ENCODE measurements around the gene OR2AT4. TPM values are rescaled to one million over a fixed set of nuclear protein-coding genes. Genes with fewer than 3 reads are reported as not detected.
"Not testable (repeated sequence)": the region's sequence is repeated elsewhere in the genome, so short reads cannot be mapped to it uniquely, and the experiment has no call there.

Gene OR2AT4
- total and polyA plus RNA-seq, 4 experiments from 2014 or later: not detected

GRCh38 chr11:75126564-75126963 lies 29.9 kb upstream of the OR2AT4 start:
- DNase-seq: no peak
- POLR2A ChIA-PET (ENCODE audit: partially characterized antibody): no interaction called here
- Histone ChIP-seq H3K36me3 (ENCODE audit: insufficient read depth, low read length) (no peaks in the 10 kb centered on the region), H3K4me1 (ENCODE audit: insufficient read depth, low read length) (no peaks in the 10 kb centered on the region), H3K27me3 (ENCODE audit: insufficient read depth, low read length) (no peaks in the 10 kb centered on the region), H3K27ac (ENCODE audit: low read depth, low read length) (no peak overlapping the region), H3K9me3 (ENCODE audit: control insufficient read depth in 1 of 2, low read length in 2 of 2) (no peaks in the 10 kb centered on the region), H3K4me3 (ENCODE audit: low read length in 2 of 2) (no peak overlapping the region)
- no peaks in the 10 kb centered on the region for H3K4me1 Mint-ChIP-seq
- H3K27me3 Mint-ChIP-seq: peaks cover 19 to 27% of the 10 kb centered on the region in 2 donors
- no peak overlapping the region for H3K4me3 Mint-ChIP-seq
- no peak overlapping the region for H3K27ac Mint-ChIP-seq
- CTCF ChIA-PET (ENCODE audit: partially characterized antibody): interaction anchor here (1.7 kb wide), 1 partner anchor 77 kb away, joined by 4 read pairs; no protein-coding TSS in a partner anchor
- peaks cover 0 to 9% (median 0%) of the 10 kb centered on the region in 8 donors for H3K9me3 Mint-ChIP-seq
- H3K36me3 Mint-ChIP-seq: no peaks in the 10 kb centered on the region
- intact Hi-C loops (cut with micrococcal nuclease): no loop called here

- ChIA-PET POLR2A (ENCODE audit: partially characterized antibody) (no interaction called here), CTCF (ENCODE audit: partially characterized antibody) (interaction anchor here (0.6 to 1.2 kb wide), 2 partner anchors 12 to 21 kb away, joined by 3 to 6 read pairs; no protein-coding TSS in a partner anchor)
- H3K9me3 ChIP-seq (ENCODE audit: control insufficient read depth in 1 of 2, low read length in 2 of 2): peaks cover 0 to 4% of the 10 kb centered on the region in 2 donors
- Mint-ChIP-seq H3K4me1 (no peaks in the 10 kb centered on the region), H3K27ac (no peak overlapping the region), H3K9me3 (peaks cover 0 to 28% (median 16%) of the 10 kb centered on the region in 8 donors), H3K27me3 (peaks cover 23 to 26% of the 10 kb centered on the region in 2 donors), H3K4me3 (no peak overlapping the region), H3K36me3 (peaks cover 0 to 10% of the 10 kb centered on the region in 2 donors)
- no peaks in the 10 kb centered on the region for H3K27me3 ChIP-seq (ENCODE audit: insufficient read depth, low read length)
- no peaks in the 10 kb centered on the region for H3K36me3 ChIP-seq (ENCODE audit: insufficient read depth, low read length)
- no peak for DNase-seq
- no peaks in the 10 kb centered on the region for H3K4me1 ChIP-seq (ENCODE audit: insufficient read depth, low read length)
- intact Hi-C loops (cut with micrococcal nuclease): no loop called here
- no peak overlapping the region for H3K4me3 ChIP-seq (ENCODE audit: low read length in 2 of 2)
- no peak overlapping the region for H3K27ac ChIP-seq (ENCODE audit: low read depth, low read length)
Observed at GRCh38 chr11:75118577-75118976, 21.9 kb upstream of the OR2AT4 start.

- CTCF ChIA-PET (ENCODE audit: partially characterized antibody): no interaction called here
- POLR2A ChIA-PET (ENCODE audit: partially characterized antibody): no interaction called here
- H3K9me3 Mint-ChIP-seq: peaks cover 0 to 60% (median 32%) of the 10 kb centered on the region in 8 donors
Observed at GRCh38 chr11:75114465-75114864, 17.8 kb upstream of the OR2AT4 start.

GRCh38 chr11:75113030-75113429 lies 16.4 kb upstream of the OR2AT4 start:
- Mint-ChIP-seq H3K9me3 (peaks cover 0 to 55% (median 31%) of the 10 kb centered on the region in 8 donors), H3K4me1 (no peaks in the 10 kb centered on the region), H3K27me3 (peaks cover 14 to 15% of the 10 kb centered on the region in 2 donors)

More at GRCh38 chr11:75114465-75114864, 17.8 kb upstream of the OR2AT4 start:
- intact Hi-C loops (cut with micrococcal nuclease): no loop called here
- no peaks in the 10 kb centered on the region for H3K36me3 ChIP-seq (ENCODE audit: insufficient read depth, low read length)
- peaks cover 0 to 4% of the 10 kb centered on the region in 2 donors for H3K9me3 ChIP-seq (ENCODE audit: control insufficient read depth in 1 of 2, low read length in 2 of 2)
- no peaks in the 10 kb centered on the region for H3K27me3 ChIP-seq (ENCODE audit: insufficient read depth, low read length)
- H3K27me3 Mint-ChIP-seq: peaks cover 17 to 24% of the 10 kb centered on the region in 2 donors
- no peaks in the 10 kb centered on the region for H3K4me1 Mint-ChIP-seq
- H3K4me3 ChIP-seq (ENCODE audit: low read length in 2 of 2): no peak overlapping the region
- no peak overlapping the region for H3K27ac Mint-ChIP-seq
- H3K4me3 Mint-ChIP-seq: no peak overlapping the region
- H3K27ac ChIP-seq (ENCODE audit: low read depth, low read length): no peak overlapping the region
- peaks cover 2 to 10% of the 10 kb centered on the region in 2 donors for H3K36me3 Mint-ChIP-seq
- no peak for DNase-seq
- H3K4me1 ChIP-seq (ENCODE audit: insufficient read depth, low read length): no peaks in the 10 kb centered on the region

GRCh38 chr11:75112200-75112599 lies 15.5 kb upstream of the OR2AT4 start:
- POLR2A ChIA-PET (ENCODE audit: partially characterized antibody): no interaction called here

More at GRCh38 chr11:75113030-75113429, 16.4 kb upstream of the OR2AT4 start:
- DNase-seq: no peak
- Mint-ChIP-seq H3K27ac (no peak overlapping the region), H3K36me3 (peaks cover 2 to 10% of the 10 kb centered on the region in 2 donors), H3K4me3 (no peak overlapping the region)
- H3K36me3 ChIP-seq (ENCODE audit: insufficient read depth, low read length): no peaks in the 10 kb centered on the region
- H3K27me3 ChIP-seq (ENCODE audit: insufficient read depth, low read length): no peaks in the 10 kb centered on the region
- H3K4me3 ChIP-seq (ENCODE audit: low read length in 2 of 2): no peak overlapping the region
- ChIA-PET POLR2A (ENCODE audit: partially characterized antibody) (no interaction called here), CTCF (ENCODE audit: partially characterized antibody) (no interaction called here)
- H3K4me1 ChIP-seq (ENCODE audit: insufficient read depth, low read length): no peaks in the 10 kb centered on the region
- H3K9me3 ChIP-seq (ENCODE audit: control insufficient read depth in 1 of 2, low read length in 2 of 2): no peaks in the 10 kb centered on the region
- no peak overlapping the region for H3K27ac ChIP-seq (ENCODE audit: low read depth, low read length)
- intact Hi-C loops (cut with micrococcal nuclease): no loop called here

GRCh38 chr11:75107187-75107586 lies 10.5 kb upstream of the OR2AT4 start:
- Mint-ChIP-seq H3K9me3 (peaks cover 0 to 24% (median 9%) of the 10 kb centered on the region in 8 donors), H3K4me1 (no peaks in the 10 kb centered on the region), H3K27me3 (peaks cover 9 to 19% of the 10 kb centered on the region in 2 donors), H3K36me3 (no peaks in the 10 kb centered on the region), H3K4me3 (no peak overlapping the region), H3K27ac (no peak overlapping the region)
- Histone ChIP-seq H3K9me3 (ENCODE audit: control insufficient read depth in 1 of 2, low read length in 2 of 2) (peaks cover 0 to 3% of the 10 kb centered on the region in 2 donors), H3K27ac (ENCODE audit: low read depth, low read length) (no peak overlapping the region), H3K4me3 (ENCODE audit: low read length in 2 of 2) (no peak overlapping the region), H3K27me3 (ENCODE audit: insufficient read depth, low read length) (no peaks in the 10 kb centered on the region), H3K36me3 (ENCODE audit: insufficient read depth, low read length) (no peaks in the 10 kb centered on the region), H3K4me1 (ENCODE audit: insufficient read depth, low read length) (no peaks in the 10 kb centered on the region)
- intact Hi-C loops (cut with micrococcal nuclease): no loop called here
- no peak for DNase-seq
- POLR2A ChIA-PET (ENCODE audit: partially characterized antibody): no interaction called here
- CTCF ChIA-PET (ENCODE audit: partially characterized antibody): no interaction called here

More at GRCh38 chr11:75112200-75112599, 15.5 kb upstream of the OR2AT4 start:
- CTCF ChIA-PET (ENCODE audit: partially characterized antibody): interaction anchor here (1.2 kb wide), 1 partner anchor 93 kb away, joined by 3 read pairs; no protein-coding TSS in a partner anchor
- H3K36me3 ChIP-seq (ENCODE audit: insufficient read depth, low read length): no peaks in the 10 kb centered on the region
- no peaks in the 10 kb centered on the region for H3K9me3 ChIP-seq (ENCODE audit: control insufficient read depth in 1 of 2, low read length in 2 of 2)
- H3K4me1 ChIP-seq (ENCODE audit: insufficient read depth, low read length): no peaks in the 10 kb centered on the region
- intact Hi-C loops (cut with micrococcal nuclease): no loop called here
- Mint-ChIP-seq H3K36me3 (peaks cover 2 to 10% of the 10 kb centered on the region in 2 donors), H3K4me1 (no peaks in the 10 kb centered on the region), H3K9me3 (peaks cover 0 to 51% (median 31%) of the 10 kb centered on the region in 8 donors), H3K4me3 (no peak overlapping the region), H3K27ac (no peak overlapping the region), H3K27me3 (peaks cover 14 to 15% of the 10 kb centered on the region in 2 donors)
- H3K4me3 ChIP-seq (ENCODE audit: low read length in 2 of 2): no peak overlapping the region
- no peak for DNase-seq
- H3K27ac ChIP-seq (ENCODE audit: low read depth, low read length): no peak overlapping the region
- H3K27me3 ChIP-seq (ENCODE audit: insufficient read depth, low read length): no peaks in the 10 kb centered on the region

GRCh38 chr11:75105967-75106681 lies 9.4 kb upstream of the OR2AT4 start:
- H3K4me3 ChIP-seq (ENCODE audit: low read length in 2 of 2); H3K27ac Mint-ChIP-seq; H3K36me3 Mint-ChIP-seq; H3K36me3 ChIP-seq (ENCODE audit: insufficient read depth, low read length); H3K4me1 Mint-ChIP-seq; POLR2A ChIA-PET (ENCODE audit: partially characterized antibody); H3K4me3 Mint-ChIP-seq; H3K27me3 ChIP-seq (ENCODE audit: insufficient read depth, low read length); intact Hi-C loops (cut with micrococcal nuclease); DNase-seq; CTCF ChIA-PET (ENCODE audit: partially characterized antibody); H3K4me1 ChIP-seq (ENCODE audit: insufficient read depth, low read length); H3K27ac ChIP-seq (ENCODE audit: low read depth, low read length); H3K9me3 ChIP-seq (ENCODE audit: control insufficient read depth in 1 of 2, low read length in 2 of 2): not testable (repeated sequence)
- peaks cover 11 to 20% of the 10 kb centered on the region in 2 donors for H3K27me3 Mint-ChIP-seq
- peaks cover 0 to 15% (median 5%) of the 10 kb centered on the region in 8 donors for H3K9me3 Mint-ChIP-seq

Data from CD4-positive, alpha-beta memory T cell (primary cell).